H9 (cell line): ENCODE data around the gene KIRREL3. TPM values are rescaled to one million over a fixed set of nuclear protein-coding genes. Genes with fewer than 3 reads are reported as not detected.

Experiments used
- DNase-seq: peaks from one replicate; pipeline ENCODE4 v3.0.0-alpha.2; 2017
- H2AFZ ChIP-seq: one replicate; pipeline ENCODE4 v1.6.1; 2013; ENCODE audit warnings: mild to moderate bottlenecking, low read length, control low read depth, moderate library complexity
- H2AK5ac ChIP-seq: 2 replicates; pipeline ENCODE4 v1.6.1; 2013; ENCODE audit warnings: low read length, control low read depth, mixed read lengths; ENCODE audit not compliant: insufficient read length
- H2BK120ac ChIP-seq: one replicate; pipeline ENCODE4 v1.6.1; 2013; ENCODE audit warnings: low read depth, mild to moderate bottlenecking, low read length, control low read depth, inconsistent platforms; ENCODE audit not compliant: poor library complexity, severe bottlenecking
- H2BK12ac ChIP-seq: 2 replicates; pipeline ENCODE4 v1.6.1; 2013; ENCODE audit warnings: low read length, control low read depth, mixed read lengths, low read depth; ENCODE audit not compliant: insufficient read length
- H2BK15ac ChIP-seq: 2 replicates; pipeline ENCODE4 v1.6.1; 2013; ENCODE audit warnings: low read depth, low read length, control low read depth
- H2BK20ac ChIP-seq: one replicate; pipeline ENCODE4 v1.6.1; 2013; ENCODE audit warnings: low read depth, mild to moderate bottlenecking, low read length, control low read depth, inconsistent platforms; ENCODE audit not compliant: poor library complexity, severe bottlenecking
- H2BK5ac ChIP-seq: 2 replicates; pipeline ENCODE4 v1.6.1; 2013; ENCODE audit warnings: low read length, control low read depth, mixed read lengths; ENCODE audit not compliant: insufficient read length
- H3K14ac ChIP-seq: 2 replicates; pipeline ENCODE4 v1.6.1; 2013; ENCODE audit warnings: low read length, control low read depth; ENCODE audit not compliant: insufficient read depth
- H3K18ac ChIP-seq: 2 replicates; pipeline ENCODE4 v1.6.1; 2013; ENCODE audit warnings: low read depth, mild to moderate bottlenecking, mixed read lengths, low read length, control low read depth; ENCODE audit not compliant: insufficient read length
- H3K23ac ChIP-seq: 2 replicates; pipeline ENCODE4 v1.6.1; 2013; ENCODE audit warnings: low read length, control low read depth, mixed read lengths, low read depth; ENCODE audit not compliant: insufficient read length
- H3K23me2 ChIP-seq: 2 replicates; pipeline ENCODE4 v1.6.1; 2013; ENCODE audit warnings: low read depth, mild to moderate bottlenecking, mixed read lengths, low read length, control low read depth; ENCODE audit not compliant: insufficient read length, poor library complexity, severe bottlenecking
- H3K27ac ChIP-seq: 2 replicates; pipeline ENCODE4 v1.5.1; 2013; ENCODE audit warnings: low read length, control low read depth, mixed read lengths, low read depth; ENCODE audit not compliant: insufficient read length
- H3K27me3 ChIP-seq: 2 replicates; pipeline ENCODE4 v1.6.1; 2013; ENCODE audit warnings: low read length, control low read depth, inconsistent platforms; ENCODE audit not compliant: insufficient read depth
- H3K4ac ChIP-seq: 2 replicates; pipeline ENCODE4 v1.6.1; 2013; ENCODE audit warnings: low read depth, mild to moderate bottlenecking, control low read depth, inconsistent platforms, low read length, moderate library complexity
- H3K4me1 ChIP-seq: 2 replicates; pipeline ENCODE4 v1.6.1; 2013; ENCODE audit warnings: low read length, control low read depth, inconsistent platforms; ENCODE audit not compliant: insufficient read depth
- H3K4me2 ChIP-seq: 2 replicates; pipeline ENCODE4 v1.6.1; 2013; ENCODE audit warnings: low read length, control low read depth, mixed read lengths; ENCODE audit not compliant: insufficient read length, insufficient read depth
- H3K56ac ChIP-seq: 2 replicates; pipeline ENCODE4 v1.6.1; 2013; ENCODE audit warnings: low read depth, mild to moderate bottlenecking, mixed read lengths, low read length, control low read depth; ENCODE audit not compliant: insufficient read length
- H3K79me1 ChIP-seq: 2 replicates; pipeline ENCODE4 v1.6.1; 2013; ENCODE audit warnings: low read depth, mild to moderate bottlenecking, moderate library complexity, low read length, control low read depth, inconsistent platforms; ENCODE audit not compliant: insufficient read depth, poor library complexity, severe bottlenecking
- H3K79me2 ChIP-seq: 2 replicates; pipeline ENCODE4 v1.6.1; 2013; ENCODE audit warnings: low read length, control low read depth, inconsistent platforms; ENCODE audit not compliant: insufficient read depth
- H3K9ac ChIP-seq: 2 replicates; pipeline ENCODE4 v1.6.1; 2013; ENCODE audit warnings: low read length, control low read depth, mixed read lengths; ENCODE audit not compliant: insufficient read length; ENCODE audit errors: extremely low read depth
- H3K9me3 ChIP-seq: one replicate; pipeline ENCODE4 v1.6.1; 2013; ENCODE audit warnings: low read depth, low read length, inconsistent platforms; ENCODE audit not compliant: control insufficient read depth
- H3T11ph ChIP-seq: one replicate; pipeline ENCODE4 v1.6.1; 2013; ENCODE audit warnings: mild to moderate bottlenecking, low read length, control low read depth, inconsistent platforms
- H4K20me1 ChIP-seq: one replicate; pipeline ENCODE4 v1.6.1; 2013; ENCODE audit not compliant: control insufficient read depth, insufficient read length, insufficient read depth
- H4K5ac ChIP-seq: 2 replicates; pipeline ENCODE4 v1.6.1; 2013; ENCODE audit warnings: low read depth, mild to moderate bottlenecking, mixed read lengths, low read length, control low read depth; ENCODE audit not compliant: insufficient read length
- H4K8ac ChIP-seq: replicated peaks from 2 replicates; pipeline ENCODE4 v1.6.1; 2013; ENCODE audit warnings: low read length, control low read depth, mixed read lengths, low read depth; ENCODE audit not compliant: insufficient read length
- H4K91ac ChIP-seq: 2 replicates; pipeline ENCODE4 v1.6.1; 2013; ENCODE audit warnings: low read depth, mild to moderate bottlenecking, moderate library complexity, mixed read lengths, low read length, control low read depth; ENCODE audit not compliant: insufficient read length
- H3K27ac Mint-ChIP-seq, 3 experiments: 2 replicates in 2 of 3; 3 replicates in 1 of 3; pipeline ENCODE4 v1.8.0; 2020 to 2021; ENCODE audit warnings: mixed read lengths in 3 of 3, mild to moderate bottlenecking in 1 of 3, moderate library complexity in 1 of 3
- H3K27me3 Mint-ChIP-seq: 2 replicates; pipeline ENCODE4 v1.8.0; 2021; ENCODE audit warnings: low read depth, mild to moderate bottlenecking, moderate library complexity, mixed read lengths
- H3K36me3 Mint-ChIP-seq, 3 experiments: 2 replicates in 2 of 3; 3 replicates in 1 of 3; pipeline ENCODE4 v1.8.0; 2020 to 2021; ENCODE audit warnings: low read depth in 3 of 3, mixed read lengths in 3 of 3; ENCODE audit not compliant: insufficient read depth in 1 of 3
- H3K4me1 Mint-ChIP-seq, 2 experiments: 2 replicates each; pipeline ENCODE4 v1.8.0; 2020; ENCODE audit warnings: mixed read lengths in 2 of 2
- H3K4me3 Mint-ChIP-seq, 2 experiments: 2 replicates in 1 of 2; 3 replicates in 1 of 2; pipeline ENCODE4 v1.8.0; 2020 to 2021; ENCODE audit warnings: mild to moderate bottlenecking in 2 of 2, mixed read lengths in 2 of 2, moderate library complexity in 1 of 2
- H3K9me3 Mint-ChIP-seq, 2 experiments: 2 replicates in 1 of 2; 3 replicates in 1 of 2; pipeline ENCODE4 v1.8.0; 2020; ENCODE audit warnings: mild to moderate bottlenecking in 2 of 2, mixed read lengths in 2 of 2, moderate library complexity in 1 of 2
- WGBS: extraction: QIAGEN DNeasy Blood & Tissue Kit; methylation state at CpG from one replicate; pipeline ENCODE4 v1.1.7; 2013; ENCODE audit warnings: missing lambda C conversion rate, low lambda C conversion rate, mixed read lengths; ENCODE audit not compliant: insufficient read length; ENCODE audit errors: extremely low coverage; 5-methylcytosine and 5-hydroxymethylcytosine counted together
- total RNA-seq: library from RNA; stranded (reverse); gene quantifications from 2 replicates; pipeline ENCODE4 v1.2.1, GENCODE V29; 2021
- TF ChIP-seq, protein P1 (sequence below): fragments of 200-600 bp; sonication (generic); conservative IDR thresholded peaks from 3 replicates; pipeline ENCODE4 v1.8.0; 2021; ENCODE audit warnings: antibody characterized with exemption, mild to moderate bottlenecking

The KIRREL3 gene
- total RNA-seq, 1 experiment from 2014 or later: 0.17 TPM

DNA sequence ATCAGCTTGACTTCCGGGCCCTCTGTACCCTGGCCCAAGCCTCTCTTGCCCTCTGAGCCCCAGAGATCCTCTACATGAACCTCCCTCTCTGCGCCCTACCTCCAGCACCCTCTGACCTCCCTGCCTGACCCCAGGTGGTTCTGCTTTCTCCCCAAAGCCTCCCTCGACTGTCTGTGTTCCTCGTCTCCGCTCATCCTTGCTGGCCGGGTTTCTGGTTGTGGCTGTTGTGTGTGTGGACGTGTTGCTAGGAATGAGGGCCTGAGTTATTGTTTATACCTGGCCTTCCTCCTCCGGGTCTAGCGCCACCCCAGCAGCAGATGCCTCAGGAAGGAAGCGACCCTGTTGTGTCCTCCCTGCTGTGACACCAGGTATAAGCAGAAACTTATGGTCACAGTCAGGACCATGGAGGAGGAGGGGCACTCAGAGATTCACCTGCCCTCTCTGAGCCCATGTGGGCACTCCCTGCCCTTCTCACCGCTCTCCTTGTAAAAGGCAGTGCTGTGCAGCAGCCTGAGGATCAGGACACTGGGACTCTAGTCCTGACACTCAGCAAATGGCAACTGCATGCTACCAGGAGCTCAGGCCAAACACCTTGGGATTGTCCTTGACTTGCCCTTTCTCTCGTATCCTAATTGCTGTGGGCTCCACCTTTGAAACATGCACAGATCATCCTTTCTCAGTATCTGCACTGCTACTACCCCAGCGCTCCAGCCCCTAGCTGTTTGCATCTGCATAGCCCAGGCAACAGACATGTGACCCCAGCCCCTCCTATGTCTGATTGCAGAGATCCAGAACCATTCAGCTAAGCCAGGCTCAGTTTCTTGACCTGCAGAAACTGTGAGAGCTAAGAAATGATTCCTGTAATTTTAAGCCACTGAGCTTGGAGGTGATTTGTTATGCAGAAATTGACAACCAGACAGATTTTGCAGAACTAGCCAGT lies 505.0 kb downstream of the KIRREL3 start:
- H3K79me2 ChIP-seq: no peaks in the 10 kb centered on the region
- no peaks in the 10 kb centered on the region for H3K79me1 ChIP-seq
- no peak overlapping the region for H2BK12ac ChIP-seq
- H2AFZ ChIP-seq: no peak overlapping the region
- no peak overlapping the region for H3K56ac ChIP-seq
- H2BK5ac ChIP-seq: no peak overlapping the region
- H2BK120ac ChIP-seq: no peak overlapping the region
- H3K9ac ChIP-seq: no peak overlapping the region
- DNase-seq: no peak
- H3K27me3 ChIP-seq: no peaks in the 10 kb centered on the region
- Mint-ChIP-seq H3K9me3 (no peaks in the 10 kb centered on the region), H3K4me3 (no peak overlapping the region; a peak in 1 of 5 replicates), H3K27me3 (peaks cover 2% of the 10 kb centered on the region), H3K36me3 (no peaks in the 10 kb centered on the region), H3K4me1 (peaks cover 37 to 41% of the 10 kb centered on the region in 2 experiments), H3K27ac (peak overlapping the region in 1 of 3 experiments; percentile 28; a peak in 1 of 7 replicates)
- H3K4me1 ChIP-seq: peaks cover 6% of the 10 kb centered on the region; the same call in 1 of the 2 replicates
- H4K8ac ChIP-seq: no peak overlapping the region
- no peak overlapping the region for H3K4me2 ChIP-seq
- H4K20me1 ChIP-seq: no peaks in the 10 kb centered on the region
- no peak overlapping the region for H3K27ac ChIP-seq
- no peaks in the 10 kb centered on the region for H3K23me2 ChIP-seq
- H3K23ac ChIP-seq: no peak overlapping the region
- TF ChIP-seq, protein P1, sequence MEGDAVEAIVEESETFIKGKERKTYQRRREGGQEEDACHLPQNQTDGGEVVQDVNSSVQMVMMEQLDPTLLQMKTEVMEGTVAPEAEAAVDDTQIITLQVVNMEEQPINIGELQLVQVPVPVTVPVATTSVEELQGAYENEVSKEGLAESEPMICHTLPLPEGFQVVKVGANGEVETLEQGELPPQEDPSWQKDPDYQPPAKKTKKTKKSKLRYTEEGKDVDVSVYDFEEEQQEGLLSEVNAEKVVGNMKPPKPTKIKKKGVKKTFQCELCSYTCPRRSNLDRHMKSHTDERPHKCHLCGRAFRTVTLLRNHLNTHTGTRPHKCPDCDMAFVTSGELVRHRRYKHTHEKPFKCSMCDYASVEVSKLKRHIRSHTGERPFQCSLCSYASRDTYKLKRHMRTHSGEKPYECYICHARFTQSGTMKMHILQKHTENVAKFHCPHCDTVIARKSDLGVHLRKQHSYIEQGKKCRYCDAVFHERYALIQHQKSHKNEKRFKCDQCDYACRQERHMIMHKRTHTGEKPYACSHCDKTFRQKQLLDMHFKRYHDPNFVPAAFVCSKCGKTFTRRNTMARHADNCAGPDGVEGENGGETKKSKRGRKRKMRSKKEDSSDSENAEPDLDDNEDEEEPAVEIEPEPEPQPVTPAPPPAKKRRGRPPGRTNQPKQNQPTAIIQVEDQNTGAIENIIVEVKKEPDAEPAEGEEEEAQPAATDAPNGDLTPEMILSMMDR: no peak
- H3K18ac ChIP-seq: peak overlapping the region; percentile 36
- H4K91ac ChIP-seq: no peak overlapping the region
- WGBS: no CpG with 5 or more reads among the region's 13 CpGs
- no peak overlapping the region for H3K4ac ChIP-seq
- H3K9me3 ChIP-seq: no peaks in the 10 kb centered on the region
- no peak overlapping the region for H2BK20ac ChIP-seq
- no peak overlapping the region for H4K5ac ChIP-seq
- H3T11ph ChIP-seq: no peak overlapping the region
- H3K14ac ChIP-seq: peak overlapping the region; percentile 4; the same call in 1 of the 2 replicates
- no peak overlapping the region for H2BK15ac ChIP-seq
- H2AK5ac ChIP-seq: no peak overlapping the region
